ENCODE measurements around the gene KAT6B. TPM values are rescaled to one million over a fixed set of nuclear protein-coding genes. Genes with fewer than 3 reads are reported as not detected.

The KAT6B gene
- total RNA-seq, 1 experiment from 2014 or later: 14.9 TPM

GRCh38 chr10:74856940-74857339, 30.5 kb downstream of the KAT6B start:
- Mint-ChIP-seq H3K4me1 (ENCODE audit: low read depth, unreplicated experiment) (no peaks in the 10 kb centered on the region), H3K4me3 (ENCODE audit: unreplicated experiment) (no peak overlapping the region), H3K27me3 (ENCODE audit: insufficient read depth, unreplicated experiment) (no peaks in the 10 kb centered on the region), H3K27ac (ENCODE audit: unreplicated experiment) (no peak overlapping the region), H3K9me3 (ENCODE audit: unreplicated experiment) (no peaks in the 10 kb centered on the region), H3K36me3 (ENCODE audit: insufficient read depth, unreplicated experiment) (no peaks in the 10 kb centered on the region)
- no peaks in the 10 kb centered on the region for H3K9me3 ChIP-seq
- no peak for DNase-seq
- no peaks in the 10 kb centered on the region for H3K27me3 ChIP-seq (replicated peaks; ENCODE audit: control insufficient read depth, insufficient read depth, low read length)
- TF ChIP-seq CTCF (IDR thresholded peaks at IDR 0.05; ENCODE audit: insufficient read depth in 1 of 2, low read depth in 1 of 2, low read length in 1 of 2, severe bottlenecking in 1 of 2, unreplicated experiment in 1 of 2): no peak
- no TSS peak for BruUV-seq (replicated peaks)
- H3K4me1 ChIP-seq: no peaks in the 10 kb centered on the region
- intact Hi-C loops (cut with micrococcal nuclease; ENCODE audit: unreplicated experiment): no loop called here
- POLR2A ChIA-PET: no interaction called here
- H3K4me3 ChIP-seq (ENCODE audit: low read depth, low read length): no peak overlapping the region
- H3K36me3 ChIP-seq (ENCODE audit: control insufficient read depth, insufficient read depth, low read length): no peaks in the 10 kb centered on the region
- CTCF ChIA-PET: no interaction called here

GRCh38 chr10:74857586-74857985, 31.2 kb downstream of the KAT6B start:
- no peak for TF ChIP-seq CTCF (IDR thresholded peaks at IDR 0.05; ENCODE audit: insufficient read depth in 1 of 2, low read depth in 1 of 2, low read length in 1 of 2, severe bottlenecking in 1 of 2, unreplicated experiment in 1 of 2)
- intact Hi-C loops (cut with micrococcal nuclease; ENCODE audit: unreplicated experiment): no loop called here
- DNase-seq: no peak
- H3K9me3 Mint-ChIP-seq (ENCODE audit: unreplicated experiment): no peaks in the 10 kb centered on the region
- POLR2A ChIA-PET: no interaction called here
- CTCF ChIA-PET: interaction anchor here (0.6 kb wide), 1 partner anchor 32 kb away, joined by 4 read pairs; no protein-coding TSS in a partner anchor
- no peak overlapping the region for H3K4me3 ChIP-seq (ENCODE audit: low read depth, low read length)
- no peaks in the 10 kb centered on the region for H3K4me1 ChIP-seq
- H3K4me1 Mint-ChIP-seq (ENCODE audit: low read depth, unreplicated experiment): no peaks in the 10 kb centered on the region
- no peaks in the 10 kb centered on the region for H3K27me3 ChIP-seq (replicated peaks; ENCODE audit: control insufficient read depth, insufficient read depth, low read length)
- no peak overlapping the region for H3K27ac Mint-ChIP-seq (ENCODE audit: unreplicated experiment)
- no peaks in the 10 kb centered on the region for H3K9me3 ChIP-seq
- no peaks in the 10 kb centered on the region for H3K36me3 Mint-ChIP-seq (ENCODE audit: insufficient read depth, unreplicated experiment)
- BruUV-seq (replicated peaks): no TSS peak
- H3K27me3 Mint-ChIP-seq (ENCODE audit: insufficient read depth, unreplicated experiment): no peaks in the 10 kb centered on the region
- H3K4me3 Mint-ChIP-seq (ENCODE audit: unreplicated experiment): no peak overlapping the region
- H3K36me3 ChIP-seq (ENCODE audit: control insufficient read depth, insufficient read depth, low read length): no peaks in the 10 kb centered on the region

- H3K27me3 Mint-ChIP-seq (ENCODE audit: insufficient read depth, unreplicated experiment): no peaks in the 10 kb centered on the region
- H3K9me3 ChIP-seq: no peaks in the 10 kb centered on the region
- no peaks in the 10 kb centered on the region for H3K36me3 ChIP-seq (ENCODE audit: control insufficient read depth, insufficient read depth, low read length)
- H3K9me3 Mint-ChIP-seq (ENCODE audit: unreplicated experiment): no peaks in the 10 kb centered on the region
- no TSS peak for BruUV-seq (replicated peaks)
- H3K27me3 ChIP-seq (replicated peaks; ENCODE audit: control insufficient read depth, insufficient read depth, low read length): no peaks in the 10 kb centered on the region
- intact Hi-C loops (cut with micrococcal nuclease; ENCODE audit: unreplicated experiment): no loop called here
- H3K4me1 ChIP-seq: no peaks in the 10 kb centered on the region
- H3K4me3 ChIP-seq (ENCODE audit: low read depth, low read length): no peak overlapping the region
- no peak overlapping the region for H3K4me3 Mint-ChIP-seq (ENCODE audit: unreplicated experiment)
- H3K36me3 Mint-ChIP-seq (ENCODE audit: insufficient read depth, unreplicated experiment): no peaks in the 10 kb centered on the region
- no peaks in the 10 kb centered on the region for H3K4me1 Mint-ChIP-seq (ENCODE audit: low read depth, unreplicated experiment)
- no peak for TF ChIP-seq CTCF (IDR thresholded peaks at IDR 0.05; ENCODE audit: insufficient read depth in 1 of 2, low read depth in 1 of 2, low read length in 1 of 2, severe bottlenecking in 1 of 2, unreplicated experiment in 1 of 2)
- CTCF ChIA-PET: interaction anchor here (0.7 kb wide), 1 partner anchor 33 kb away, joined by 4 read pairs; the partner anchor contains the start of gene KAT6B
- DNase-seq: no peak
- no peak overlapping the region for H3K27ac Mint-ChIP-seq (ENCODE audit: unreplicated experiment)
- POLR2A ChIA-PET: no interaction called here
Measured at GRCh38 chr10:74859546-74859945, 33.1 kb downstream of the KAT6B start.
